Liver (tissue), 3 donors: Measurements from ENCODE around the gene CRELD2.

Experiments
- GABPA ChIP-seq, 2 donors: IDR thresholded peaks in 1 of 2; conservative IDR thresholded peaks in 1 of 2; 2 replicates each; pipeline ENCODE4 v1.6.1; 2016; ENCODE audit warnings: antibody characterized with exemption in 2 of 2, mild to moderate bottlenecking in 1 of 2, moderate library complexity in 1 of 2
- JUND ChIP-seq, 2 donors: IDR thresholded peaks; 2 replicates each; pipeline ENCODE4 v1.6.1; 2016; ENCODE audit warnings: antibody characterized with exemption in 2 of 2
- MAX ChIP-seq: IDR thresholded peaks from 2 replicates; pipeline ENCODE4 v1.6.1; 2016; ENCODE audit warnings: antibody characterized with exemption
- NR2F2 ChIP-seq: IDR thresholded peaks from 2 replicates; pipeline ENCODE4 v1.6.1; 2016; ENCODE audit warnings: antibody characterized with exemption
- RAD21 ChIP-seq, 2 donors: IDR thresholded peaks; 2 replicates each; pipeline ENCODE4 v1.6.1; 2016; ENCODE audit warnings: antibody characterized with exemption in 2 of 2, mild to moderate bottlenecking in 2 of 2
- SP1 ChIP-seq: IDR thresholded peaks from 2 replicates; pipeline ENCODE4 v1.6.1; 2018; ENCODE audit warnings: antibody characterized with exemption, mild to moderate bottlenecking
- YY1 ChIP-seq: IDR thresholded peaks from 2 replicates; pipeline ENCODE4 v1.6.1; 2016; ENCODE audit warnings: antibody characterized with exemption, mild to moderate bottlenecking
- ZBTB33 ChIP-seq: IDR thresholded peaks from 2 replicates; pipeline ENCODE4 v1.6.1; 2016; ENCODE audit warnings: antibody characterized with exemption
- TF ChIP-seq, protein P1 (sequence below): fragments of 150-350 bp; IDR thresholded peaks from 2 replicates; pipeline ENCODE4 v1.5.1; 2017; ENCODE audit warnings: improper control_type of control experiment, low read depth, low read length; ENCODE audit not compliant: missing input control
- TF ChIP-seq, protein P2 (sequence below): IDR thresholded peaks from 2 replicates; pipeline ENCODE4 v1.6.1; 2016; ENCODE audit warnings: antibody characterized with exemption, mild to moderate bottlenecking
- donor health status: healthy.
- donor health status: healthy.

DNA sequence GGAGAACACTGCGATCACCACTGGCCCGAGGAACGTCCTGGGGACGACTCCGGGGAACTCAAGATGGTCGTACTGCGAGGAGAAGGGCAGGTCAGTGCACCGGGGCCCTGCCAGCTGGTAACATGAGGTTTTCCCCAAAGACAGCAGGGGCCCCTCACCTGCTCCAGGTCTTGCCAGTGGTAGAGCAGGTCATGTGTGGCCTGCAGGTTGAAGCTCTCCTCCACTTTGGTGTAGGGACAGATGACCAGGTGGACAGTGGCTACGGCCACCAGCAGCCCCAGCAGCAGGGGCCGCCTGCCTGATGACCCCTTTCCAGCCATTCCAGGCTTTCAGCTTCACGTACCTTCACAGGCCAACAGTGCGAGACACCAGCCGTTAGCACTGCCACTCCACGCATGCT is 5.0 kb upstream of the CRELD2 start:
- TF ChIP-seq, protein P1, sequence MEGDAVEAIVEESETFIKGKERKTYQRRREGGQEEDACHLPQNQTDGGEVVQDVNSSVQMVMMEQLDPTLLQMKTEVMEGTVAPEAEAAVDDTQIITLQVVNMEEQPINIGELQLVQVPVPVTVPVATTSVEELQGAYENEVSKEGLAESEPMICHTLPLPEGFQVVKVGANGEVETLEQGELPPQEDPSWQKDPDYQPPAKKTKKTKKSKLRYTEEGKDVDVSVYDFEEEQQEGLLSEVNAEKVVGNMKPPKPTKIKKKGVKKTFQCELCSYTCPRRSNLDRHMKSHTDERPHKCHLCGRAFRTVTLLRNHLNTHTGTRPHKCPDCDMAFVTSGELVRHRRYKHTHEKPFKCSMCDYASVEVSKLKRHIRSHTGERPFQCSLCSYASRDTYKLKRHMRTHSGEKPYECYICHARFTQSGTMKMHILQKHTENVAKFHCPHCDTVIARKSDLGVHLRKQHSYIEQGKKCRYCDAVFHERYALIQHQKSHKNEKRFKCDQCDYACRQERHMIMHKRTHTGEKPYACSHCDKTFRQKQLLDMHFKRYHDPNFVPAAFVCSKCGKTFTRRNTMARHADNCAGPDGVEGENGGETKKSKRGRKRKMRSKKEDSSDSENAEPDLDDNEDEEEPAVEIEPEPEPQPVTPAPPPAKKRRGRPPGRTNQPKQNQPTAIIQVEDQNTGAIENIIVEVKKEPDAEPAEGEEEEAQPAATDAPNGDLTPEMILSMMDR = no peak
- TF ChIP-seq YY1 (no peak), RAD21 (IDR thresholded peaks at IDR 0.05) (no peak), NR2F2 (no peak), MAX (no peak), ZBTB33 (no peak), JUND (IDR thresholded peaks at IDR 0.05) (no peak), GABPA (IDR thresholded peaks at IDR 0.05 in 1 of 2, conservative IDR thresholded peaks at IDR 0.05 in 1 of 2) (no peak), SP1 (no peak)
- TF ChIP-seq, protein P2, sequence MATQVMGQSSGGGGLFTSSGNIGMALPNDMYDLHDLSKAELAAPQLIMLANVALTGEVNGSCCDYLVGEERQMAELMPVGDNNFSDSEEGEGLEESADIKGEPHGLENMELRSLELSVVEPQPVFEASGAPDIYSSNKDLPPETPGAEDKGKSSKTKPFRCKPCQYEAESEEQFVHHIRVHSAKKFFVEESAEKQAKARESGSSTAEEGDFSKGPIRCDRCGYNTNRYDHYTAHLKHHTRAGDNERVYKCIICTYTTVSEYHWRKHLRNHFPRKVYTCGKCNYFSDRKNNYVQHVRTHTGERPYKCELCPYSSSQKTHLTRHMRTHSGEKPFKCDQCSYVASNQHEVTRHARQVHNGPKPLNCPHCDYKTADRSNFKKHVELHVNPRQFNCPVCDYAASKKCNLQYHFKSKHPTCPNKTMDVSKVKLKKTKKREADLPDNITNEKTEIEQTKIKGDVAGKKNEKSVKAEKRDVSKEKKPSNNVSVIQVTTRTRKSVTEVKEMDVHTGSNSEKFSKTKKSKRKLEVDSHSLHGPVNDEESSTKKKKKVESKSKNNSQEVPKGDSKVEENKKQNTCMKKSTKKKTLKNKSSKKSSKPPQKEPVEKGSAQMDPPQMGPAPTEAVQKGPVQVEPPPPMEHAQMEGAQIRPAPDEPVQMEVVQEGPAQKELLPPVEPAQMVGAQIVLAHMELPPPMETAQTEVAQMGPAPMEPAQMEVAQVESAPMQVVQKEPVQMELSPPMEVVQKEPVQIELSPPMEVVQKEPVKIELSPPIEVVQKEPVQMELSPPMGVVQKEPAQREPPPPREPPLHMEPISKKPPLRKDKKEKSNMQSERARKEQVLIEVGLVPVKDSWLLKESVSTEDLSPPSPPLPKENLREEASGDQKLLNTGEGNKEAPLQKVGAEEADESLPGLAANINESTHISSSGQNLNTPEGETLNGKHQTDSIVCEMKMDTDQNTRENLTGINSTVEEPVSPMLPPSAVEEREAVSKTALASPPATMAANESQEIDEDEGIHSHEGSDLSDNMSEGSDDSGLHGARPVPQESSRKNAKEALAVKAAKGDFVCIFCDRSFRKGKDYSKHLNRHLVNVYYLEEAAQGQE = no peak
